ENCODE measurements around the gene FPGS. TPM values are rescaled to one million over a fixed set of nuclear protein-coding genes. Genes with fewer than 3 reads are reported as not detected.
"Not testable (repeated sequence)": the region's sequence is repeated elsewhere in the genome, so short reads cannot be mapped to it uniquely, and the experiment has no call there.

FPGS gene
- total RNA-seq, 1 donor from 2014 or later, result 32.8 TPM

DNA sequence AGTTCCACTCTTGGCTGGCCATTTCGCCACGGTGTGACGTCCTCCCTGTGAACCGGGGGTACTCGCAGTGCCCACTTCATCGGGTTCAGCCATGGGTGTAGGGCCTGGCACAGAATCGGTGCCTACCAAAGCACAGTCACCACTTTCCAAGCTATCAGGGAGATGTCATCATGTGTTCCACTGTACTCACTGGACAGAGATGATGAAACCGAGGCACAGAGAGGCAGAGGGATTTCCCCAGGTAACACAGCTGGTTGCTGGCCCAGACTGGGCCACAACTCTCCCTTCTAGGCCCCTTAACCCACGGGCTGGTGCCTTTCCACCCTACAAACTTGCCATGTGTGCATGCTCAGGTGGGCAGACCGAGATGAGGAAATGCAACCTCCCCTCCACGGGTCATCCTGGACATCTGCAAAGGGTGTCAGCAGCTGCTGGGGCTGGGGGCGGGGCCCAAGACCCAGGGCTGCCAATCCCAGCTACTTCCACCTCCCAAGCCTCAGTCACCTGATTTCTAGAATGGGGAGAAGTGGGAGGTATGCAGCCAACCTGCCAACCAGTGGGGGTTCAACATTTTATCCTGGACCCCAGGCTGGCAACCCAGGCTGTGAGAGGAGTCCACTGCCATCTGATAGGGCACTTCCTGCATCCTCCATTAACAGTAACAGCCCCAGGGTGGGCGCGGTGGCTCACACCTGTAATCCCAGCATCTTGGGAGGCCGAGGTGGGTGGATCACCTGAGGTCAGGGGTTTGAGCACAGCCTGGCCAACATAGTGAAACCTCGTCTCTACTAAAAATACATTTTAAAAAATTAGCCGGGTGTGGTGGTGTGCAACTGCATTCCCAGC lies 23.3 kb upstream of the FPGS start:
- no peak overlapping the region for H3K4me3 ChIP-seq
- no peaks in the 10 kb centered on the region for H3K36me3 ChIP-seq
- H3K79me2 ChIP-seq (ENCODE audit: low read depth), result no peaks in the 10 kb centered on the region
- no peak overlapping the region for H3K9ac ChIP-seq
- H3K27me3 Mint-ChIP-seq (ENCODE audit: insufficient read depth, low read depth), result peaks cover 12% of the 10 kb centered on the region
- DNase-seq (ENCODE audit: low spot score), result no peak
- no peak overlapping the region for H3K27ac ChIP-seq
- no peaks in the 10 kb centered on the region for H3K9me3 Mint-ChIP-seq
- H4K20me1 ChIP-seq (ENCODE audit: low read depth), result no peaks in the 10 kb centered on the region
- H3K27ac Mint-ChIP-seq, result no peak overlapping the region
- no peak overlapping the region for H3K4me3 Mint-ChIP-seq
- H3K4me2 ChIP-seq, result no peak overlapping the region
- peaks cover 12% of the 10 kb centered on the region for H3K4me1 ChIP-seq
- H3K36me3 Mint-ChIP-seq, result no peaks in the 10 kb centered on the region
- peaks cover 15% of the 10 kb centered on the region for H3F3A ChIP-seq (ENCODE audit: low read depth)
- no peaks in the 10 kb centered on the region for H3K9me3 ChIP-seq (ENCODE audit: low read depth)
- peaks cover 26% of the 10 kb centered on the region for H3K4me1 Mint-ChIP-seq
- no peaks in the 10 kb centered on the region for H3K27me3 ChIP-seq
- no peak overlapping the region for H2AFZ ChIP-seq (replicated peaks)
- TF ChIP-seq EZH2phosphoT487 (IDR thresholded peaks at IDR 0.05), result no peak
- TF ChIP-seq EZH2 (IDR thresholded peaks at IDR 0.05), result no peak
- TF ChIP-seq CTCF (IDR thresholded peaks at IDR 0.05), result no peak

DNA sequence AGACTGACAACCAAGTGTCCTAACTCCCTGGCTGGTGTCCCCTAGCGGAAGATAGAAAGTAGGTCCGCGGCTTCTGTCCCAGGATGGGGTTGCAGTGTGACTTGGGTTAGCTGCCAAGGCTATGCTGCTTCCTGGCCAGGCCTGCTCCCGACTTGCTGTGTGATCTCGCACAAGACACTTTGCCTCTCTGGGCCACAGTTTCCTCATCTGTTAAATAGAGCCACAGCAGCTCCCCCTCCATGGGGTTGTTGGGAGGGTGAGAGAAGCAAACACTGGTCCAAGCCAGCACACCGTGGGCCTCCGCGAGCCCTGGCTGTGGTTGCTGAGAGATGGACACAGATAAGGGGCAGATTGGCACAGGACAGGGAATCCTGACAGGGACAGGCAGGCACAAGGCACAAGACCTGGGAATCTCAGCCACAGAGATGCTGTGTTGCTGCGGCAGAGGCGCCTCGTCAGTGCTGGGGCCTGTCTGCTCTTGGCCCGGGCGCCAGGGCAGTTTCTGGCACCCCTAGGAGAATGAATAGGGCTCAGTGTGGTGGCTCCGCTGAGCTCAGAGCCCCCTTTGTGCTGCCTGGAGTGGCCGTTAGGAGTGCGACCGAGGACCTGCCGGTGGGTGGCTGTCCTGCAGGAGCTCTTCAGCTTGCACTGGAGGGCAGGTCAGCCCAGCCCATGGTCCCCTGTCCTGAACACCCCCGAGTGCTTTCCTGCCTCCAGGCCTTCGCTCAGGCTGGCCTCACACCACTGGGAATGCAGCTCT lies 22.4 kb upstream of the FPGS start:
- H3K27ac ChIP-seq, result no peak overlapping the region
- no peak overlapping the region for H3K4me3 ChIP-seq

DNA sequence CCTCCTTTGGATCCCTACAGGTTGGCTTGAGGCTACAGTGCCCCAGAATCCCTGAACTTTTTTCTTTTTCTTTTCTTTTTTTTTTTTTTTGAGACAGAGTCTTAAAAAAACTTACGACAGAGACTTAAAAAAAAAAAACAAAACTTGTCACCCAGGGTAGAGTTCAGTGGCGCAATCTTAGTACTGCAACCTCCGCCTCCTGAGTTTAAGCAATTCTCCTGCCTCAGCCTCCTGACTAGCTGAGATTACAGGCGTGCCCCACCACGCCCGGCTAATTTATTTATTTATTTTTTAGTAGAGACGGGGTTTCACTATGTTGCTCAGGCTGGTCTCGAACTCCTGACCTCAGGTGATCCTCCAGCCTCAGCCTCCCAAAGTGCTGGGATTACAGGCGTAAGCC lies 21.8 kb upstream of the FPGS start:
- H3K4me1 Mint-ChIP-seq, result peaks cover 29% of the 10 kb centered on the region
- H3K27ac Mint-ChIP-seq; H3K27ac ChIP-seq; H3K4me3 Mint-ChIP-seq; DNase-seq (ENCODE audit: low spot score); H3K36me3 Mint-ChIP-seq; H4K20me1 ChIP-seq (ENCODE audit: low read depth); H3K4me2 ChIP-seq; H3K9ac ChIP-seq; H3K4me3 ChIP-seq; H3K36me3 ChIP-seq; H3K9me3 Mint-ChIP-seq; H3K27me3 ChIP-seq; H3K79me2 ChIP-seq (ENCODE audit: low read depth); H3K9me3 ChIP-seq (ENCODE audit: low read depth): not testable (repeated sequence)
- peaks cover 14% of the 10 kb centered on the region for H3K27me3 Mint-ChIP-seq (ENCODE audit: insufficient read depth, low read depth)
- Histone ChIP-seq H3F3A (ENCODE audit: low read depth) (peaks cover 19% of the 10 kb centered on the region), H2AFZ (replicated peaks) (peak overlapping the region; percentile 63), H3K4me1 (peaks cover 12% of the 10 kb centered on the region)

More for the DNA sequence above, 22.4 kb upstream of the FPGS start:
- H3K4me1 Mint-ChIP-seq, result peaks cover 29% of the 10 kb centered on the region
- peak; percentile 41 for DNase-seq (ENCODE audit: low spot score)
- no peaks in the 10 kb centered on the region for H3K27me3 ChIP-seq
- H3K36me3 Mint-ChIP-seq, result no peaks in the 10 kb centered on the region
- H3K9me3 ChIP-seq (ENCODE audit: low read depth), result no peaks in the 10 kb centered on the region
- TF ChIP-seq EZH2phosphoT487 (IDR thresholded peaks at IDR 0.05), result no peak
- no peak for TF ChIP-seq CTCF (IDR thresholded peaks at IDR 0.05)
- TF ChIP-seq EZH2 (IDR thresholded peaks at IDR 0.05), result no peak
- peaks cover 18% of the 10 kb centered on the region for H3F3A ChIP-seq (ENCODE audit: low read depth)
- peaks cover 12% of the 10 kb centered on the region for H3K4me1 ChIP-seq
- H3K4me2 ChIP-seq, result no peak overlapping the region
- no peak overlapping the region for H3K9ac ChIP-seq
- peaks cover 14% of the 10 kb centered on the region for H3K27me3 Mint-ChIP-seq (ENCODE audit: insufficient read depth, low read depth)
- H3K27ac Mint-ChIP-seq, result peak overlapping the region; percentile 66
- H2AFZ ChIP-seq (replicated peaks), result peak overlapping the region; percentile 63
- H3K4me3 Mint-ChIP-seq, result no peak overlapping the region
- H4K20me1 ChIP-seq (ENCODE audit: low read depth), result no peaks in the 10 kb centered on the region
- H3K9me3 Mint-ChIP-seq, result no peaks in the 10 kb centered on the region
- H3K36me3 ChIP-seq, result no peaks in the 10 kb centered on the region
- no peaks in the 10 kb centered on the region for H3K79me2 ChIP-seq (ENCODE audit: low read depth)
